Omental fat pad (tissue), 4 donors: Measurements from ENCODE around the gene CARD10. TPM values are rescaled to one million over a fixed set of nuclear protein-coding genes. Genes with fewer than 3 reads are reported as not detected.
A peak's percentile ranks its signal among the peaks of the same experiment; 100 is the strongest.

ENCODE experiments used
- ATAC-seq: fragments of 150-250 bp; one replicate; pipeline ENCODE4 v1.9.1; 2016; ENCODE audit warnings: mild to moderate bottlenecking, moderate library complexity; ENCODE audit not compliant: low FRiP score
- DNase-seq: peaks from one replicate; pipeline ENCODE4 v3.0.0-alpha.2; 2019; ENCODE audit warnings: low spot score
- total RNA-seq, 4 donors: library from RNA; depleted of rRNA; stranded (reverse); fragments of >200 nt; gene quantifications; one replicate each; pipeline ENCODE4 v1.1.0, GENCODE V29; 2016
- TF ChIP-seq, protein P1 (sequence below), 3 donors: fragments of 450-650 bp; IDR thresholded peaks; one replicate each; pipeline ENCODE4 v1.5.1; 2016 to 2017; ENCODE audit warnings: antibody characterized with exemption in 3 of 3, mild to moderate bottlenecking in 3 of 3, moderate library complexity in 2 of 3

The CARD10 gene
- total RNA-seq, 4 donors from 2014 or later = 2.5 to 18.8 (median 4.8) TPM

DNA sequence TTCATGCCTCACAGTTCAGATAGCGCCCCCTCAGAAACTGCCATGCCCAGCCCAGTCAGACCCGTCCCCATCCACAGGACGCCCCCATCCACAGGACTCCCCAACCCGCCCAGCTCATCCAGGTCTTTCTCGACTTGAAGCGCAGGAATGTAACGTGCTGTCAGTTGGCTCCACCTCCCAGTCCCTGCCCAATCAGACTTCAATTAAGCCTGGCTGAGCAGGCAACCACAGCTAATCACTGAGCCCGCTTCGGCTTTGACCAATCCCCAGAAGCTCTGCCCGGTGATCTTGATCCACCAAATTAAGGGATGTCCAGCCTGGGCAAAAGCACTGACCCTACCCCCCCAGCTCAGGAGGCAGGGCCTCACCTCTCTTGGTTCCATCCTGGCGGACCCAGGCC, 22.6 kb downstream of the CARD10 start:
- TF ChIP-seq, protein P1, sequence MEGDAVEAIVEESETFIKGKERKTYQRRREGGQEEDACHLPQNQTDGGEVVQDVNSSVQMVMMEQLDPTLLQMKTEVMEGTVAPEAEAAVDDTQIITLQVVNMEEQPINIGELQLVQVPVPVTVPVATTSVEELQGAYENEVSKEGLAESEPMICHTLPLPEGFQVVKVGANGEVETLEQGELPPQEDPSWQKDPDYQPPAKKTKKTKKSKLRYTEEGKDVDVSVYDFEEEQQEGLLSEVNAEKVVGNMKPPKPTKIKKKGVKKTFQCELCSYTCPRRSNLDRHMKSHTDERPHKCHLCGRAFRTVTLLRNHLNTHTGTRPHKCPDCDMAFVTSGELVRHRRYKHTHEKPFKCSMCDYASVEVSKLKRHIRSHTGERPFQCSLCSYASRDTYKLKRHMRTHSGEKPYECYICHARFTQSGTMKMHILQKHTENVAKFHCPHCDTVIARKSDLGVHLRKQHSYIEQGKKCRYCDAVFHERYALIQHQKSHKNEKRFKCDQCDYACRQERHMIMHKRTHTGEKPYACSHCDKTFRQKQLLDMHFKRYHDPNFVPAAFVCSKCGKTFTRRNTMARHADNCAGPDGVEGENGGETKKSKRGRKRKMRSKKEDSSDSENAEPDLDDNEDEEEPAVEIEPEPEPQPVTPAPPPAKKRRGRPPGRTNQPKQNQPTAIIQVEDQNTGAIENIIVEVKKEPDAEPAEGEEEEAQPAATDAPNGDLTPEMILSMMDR (IDR thresholded peaks at IDR 0.05) = no peak
- ATAC-seq (peak; percentile 55), DNase-seq (no peak)

DNA sequence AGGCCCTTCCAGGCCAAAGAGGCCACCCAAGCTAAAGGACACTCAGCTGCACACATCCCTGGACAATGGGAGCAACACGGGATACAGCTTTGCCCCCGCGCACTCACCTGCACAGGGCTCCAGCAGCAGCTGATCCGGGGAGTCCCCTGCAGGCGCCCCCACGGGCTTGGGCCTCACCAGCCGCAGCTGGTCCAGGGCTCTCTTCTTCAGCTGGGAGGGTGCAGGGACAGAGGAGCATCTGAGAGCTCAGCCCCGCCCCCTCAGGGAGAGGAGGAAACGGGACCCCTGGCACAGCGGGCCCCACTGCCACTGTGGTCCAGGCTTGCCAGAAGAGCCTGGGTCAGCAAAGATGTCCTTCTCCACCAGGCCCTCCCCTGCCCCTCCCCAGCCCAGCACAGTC, 25.2 kb downstream of the CARD10 start:
- no peak for ATAC-seq
- TF ChIP-seq, protein P1 (IDR thresholded peaks at IDR 0.05) = no peak
- no peak for DNase-seq

DNA sequence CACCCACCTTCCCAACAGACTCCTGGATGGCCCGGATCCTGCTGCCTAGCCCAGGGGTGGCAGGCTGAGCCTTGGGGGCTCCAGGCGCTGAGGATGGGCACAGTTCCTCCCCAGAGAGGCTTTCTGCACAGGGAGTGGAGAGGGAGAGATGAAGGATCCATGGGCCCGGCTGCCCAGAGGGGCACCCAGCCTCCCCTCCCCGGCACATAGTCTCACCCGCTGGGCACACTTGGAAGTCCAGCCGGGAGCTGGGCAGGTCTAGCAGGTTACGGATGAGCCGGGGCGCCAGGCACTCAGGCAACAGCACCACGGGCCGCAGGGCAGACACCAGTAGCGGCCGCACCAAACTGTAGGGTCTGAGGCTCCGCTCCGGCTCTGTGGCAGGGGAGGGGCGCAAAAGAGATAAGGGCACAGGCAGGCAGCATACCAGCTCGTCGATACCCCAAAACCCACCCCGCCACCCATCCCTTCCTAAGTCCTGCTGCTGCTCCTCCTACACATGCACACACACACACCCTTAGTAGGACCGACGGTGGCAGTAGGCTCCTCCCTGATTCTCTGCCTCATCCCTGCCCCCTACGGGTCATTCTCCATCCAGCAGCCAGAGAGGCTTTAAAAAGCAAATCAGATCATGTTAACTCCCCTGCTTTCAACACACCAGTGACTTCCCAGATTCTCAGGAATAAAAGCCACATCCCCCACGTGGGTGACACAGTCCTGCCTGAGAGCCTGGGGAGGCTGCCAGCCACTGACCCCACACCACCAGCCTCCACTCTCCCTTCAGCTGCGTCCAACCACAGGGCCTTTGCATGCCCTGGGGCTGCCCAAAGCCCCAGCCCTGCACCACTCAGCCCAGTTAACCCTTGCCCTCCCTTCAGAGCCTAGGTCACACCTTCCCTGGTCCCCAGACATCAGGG, 26.5 kb downstream of the CARD10 start:
- DNase-seq = no peak
- TF ChIP-seq, protein P1 (IDR thresholded peaks at IDR 0.05) = no peak
- no peak for ATAC-seq

DNA sequence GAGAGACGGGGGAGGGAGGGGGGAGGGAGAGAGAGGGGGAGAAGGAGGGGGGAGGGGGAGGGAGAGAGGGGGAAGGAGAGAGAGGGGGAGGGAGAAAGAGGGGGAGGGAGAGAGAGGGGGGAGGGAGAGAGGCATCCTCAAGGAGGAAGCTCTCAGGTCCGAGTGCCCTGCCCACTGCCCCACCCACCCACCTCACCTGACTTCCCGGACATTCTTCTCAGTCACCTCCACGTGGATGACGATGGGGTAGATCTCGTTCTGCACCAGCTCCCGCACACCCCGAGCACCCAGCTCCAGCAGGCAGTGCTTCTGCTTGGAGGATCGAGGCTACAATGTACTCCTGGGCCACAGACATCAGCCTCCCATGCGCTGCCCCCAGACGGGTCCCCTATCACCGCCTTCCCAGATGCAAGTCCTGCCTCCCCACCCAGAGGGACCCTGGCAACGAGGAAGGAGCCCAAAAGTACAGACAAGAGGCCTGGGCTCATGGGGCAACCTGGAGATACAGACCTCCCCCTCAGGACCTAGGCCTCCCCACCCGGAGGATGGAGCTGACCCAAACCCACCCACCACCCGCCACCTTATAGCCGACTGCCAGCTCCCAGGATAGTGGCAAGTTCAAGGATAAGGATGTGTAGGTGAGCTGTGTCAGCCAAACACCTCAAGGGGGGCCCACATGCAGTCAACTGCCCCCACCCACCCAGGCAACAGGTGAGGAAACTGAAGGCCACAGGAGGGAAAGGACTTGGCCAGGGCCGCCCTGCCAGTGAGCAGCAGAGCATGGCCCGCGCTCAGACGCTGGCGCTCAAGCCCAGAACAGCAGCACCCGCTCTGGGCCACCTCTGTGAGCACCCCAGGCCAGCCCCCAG, 27.4 kb downstream of the CARD10 start:
- TF ChIP-seq, protein P1 (IDR thresholded peaks at IDR 0.05) = no peak
- DNase-seq (no peak), ATAC-seq (no peak)

DNA sequence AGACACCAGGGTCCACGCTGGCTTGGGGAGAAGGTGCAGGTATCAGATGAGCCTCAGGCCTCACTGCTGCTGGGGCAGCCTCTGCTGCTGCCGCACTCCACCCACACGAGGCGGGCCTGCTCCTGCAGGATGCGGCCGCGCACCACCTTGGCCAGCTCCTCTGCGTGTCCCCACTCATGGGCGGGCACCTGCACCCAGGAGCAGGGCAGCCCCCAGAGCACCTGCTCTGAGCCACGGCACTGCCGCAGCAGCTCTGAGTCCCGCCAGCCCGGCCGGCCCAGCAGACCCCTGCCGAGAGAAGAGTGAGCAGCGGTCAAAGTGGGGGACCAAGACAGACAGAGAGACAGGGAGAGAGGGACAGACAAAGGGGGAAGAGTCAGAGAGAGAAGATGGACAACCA, 28.1 kb downstream of the CARD10 start:
- DNase-seq (no peak), ATAC-seq (no peak)
- TF ChIP-seq, protein P1 (IDR thresholded peaks at IDR 0.05) = no peak

DNA sequence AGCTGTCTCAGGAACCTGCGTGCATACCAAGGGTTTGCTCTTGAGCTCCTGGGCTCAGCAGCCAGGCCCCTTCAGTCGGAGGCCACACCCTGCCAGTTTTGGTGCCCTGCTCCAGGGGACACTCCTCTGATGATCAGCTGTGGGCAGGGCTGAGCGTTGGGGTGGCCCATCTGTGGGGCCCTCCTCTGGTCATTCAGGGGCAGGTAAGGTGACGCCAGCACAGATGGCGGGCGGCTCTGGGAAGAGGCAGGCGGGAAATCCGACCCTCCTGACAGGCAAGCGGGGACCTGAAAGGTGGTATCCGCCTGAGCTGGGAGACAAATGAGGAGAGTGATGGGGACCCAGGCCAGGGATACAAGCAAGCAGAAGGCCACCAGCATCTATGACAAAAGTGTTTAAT, 29.2 kb downstream of the CARD10 start:
- TF ChIP-seq, protein P1 (IDR thresholded peaks at IDR 0.05) = no peak
- ATAC-seq = no peak
- no peak for DNase-seq
